ENCODE measurements around the gene GLB1L3.

DNA sequence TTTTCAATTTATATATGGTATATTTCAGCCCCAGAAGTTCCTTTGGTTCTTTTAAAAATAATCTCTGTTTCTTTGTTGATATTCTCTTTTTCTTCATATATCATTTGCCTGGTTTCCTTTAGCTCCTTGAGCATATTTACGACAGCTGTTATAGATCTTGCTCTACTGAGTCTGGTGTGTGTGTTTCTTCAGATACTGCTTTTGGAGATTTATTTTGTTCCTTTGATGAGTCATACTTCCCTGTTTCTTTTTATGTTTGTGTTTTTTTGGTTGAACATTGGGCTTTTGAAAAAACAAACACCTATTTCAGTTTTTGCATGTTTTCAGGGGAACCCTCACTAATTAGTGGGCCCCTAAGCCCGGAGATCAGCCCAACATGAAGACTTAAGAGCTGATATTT is 79.0 kb downstream of the GLB1L3 start:
- TF ChIP-seq ZBTB7A (IDR thresholded peaks at IDR 0.05; ENCODE audit: low read depth) (no peak), RAD21 (IDR thresholded peaks at IDR 0.05; ENCODE audit: low read depth) (no peak), YY1 (IDR thresholded peaks at IDR 0.05; ENCODE audit: low read depth) (no peak), USF1 (IDR thresholded peaks at IDR 0.05) (no peak), TEAD4 (IDR thresholded peaks at IDR 0.05) (no peak), EP300 (IDR thresholded peaks at IDR 0.05; ENCODE audit: borderline replicate concordance) (no peak)
- TF ChIP-seq, protein P1, sequence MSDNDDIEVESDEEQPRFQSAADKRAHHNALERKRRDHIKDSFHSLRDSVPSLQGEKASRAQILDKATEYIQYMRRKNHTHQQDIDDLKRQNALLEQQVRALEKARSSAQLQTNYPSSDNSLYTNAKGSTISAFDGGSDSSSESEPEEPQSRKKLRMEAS (IDR thresholded peaks at IDR 0.05) = no peak

All from Ishikawa (cell line).